Fibroblast of the aortic adventitia (primary cell): ENCODE results near the gene LONRF2. TPM values are rescaled to one million over a fixed set of nuclear protein-coding genes. Genes with fewer than 3 reads are reported as not detected.
"Not testable (repeated sequence)": the region's sequence is repeated elsewhere in the genome, so short reads cannot be mapped to it uniquely, and the experiment has no call there.

Experiments used
- DNase-seq: peaks from one replicate; pipeline ENCODE4 v3.0.0-alpha.2; 2010; ENCODE audit warnings: low read depth
- H3K4me3 ChIP-seq: 2 replicates; pipeline ENCODE4 v1.5.1; 2011; ENCODE audit warnings: low read depth, mild to moderate bottlenecking, control low read depth, low read length, moderate library complexity
- total RNA-seq: library from RNA; depleted of rRNA; stranded (reverse); fragments of >200 nt; gene quantifications from 2 replicates; pipeline ENCODE4 v1.2.3, GENCODE V29; 2012; ENCODE audit warnings: low replicate concordance
- TF ChIP-seq, protein P1 (sequence below): IDR thresholded peaks from 2 replicates; pipeline ENCODE4 v1.5.1; 2011; ENCODE audit warnings: mild to moderate bottlenecking, low read length, control low read depth, inconsistent platforms; ENCODE audit not compliant: insufficient read depth

The LONRF2 gene
- total RNA-seq, 1 donor, result 1.8 TPM

DNA sequence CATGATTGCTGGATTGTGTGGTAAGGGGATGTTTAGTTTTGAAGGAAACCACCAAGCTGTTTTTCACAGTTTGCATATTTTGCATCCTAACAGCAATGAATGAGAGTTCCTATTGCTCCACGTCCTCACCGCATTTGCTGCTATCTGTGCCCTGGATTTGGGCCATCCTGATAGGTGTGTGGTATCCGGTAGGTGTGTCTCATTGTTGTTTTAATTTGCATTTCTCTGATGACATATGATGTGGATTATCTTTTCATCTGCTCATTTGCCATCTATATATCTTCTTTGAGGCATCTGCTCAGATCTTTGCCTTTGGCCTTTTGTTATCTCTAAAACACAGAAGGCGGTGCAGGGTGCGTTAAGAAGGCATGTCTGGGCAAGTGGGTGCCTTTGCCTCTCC, 73.3 kb downstream of the LONRF2 start:
- TF ChIP-seq, protein P1, sequence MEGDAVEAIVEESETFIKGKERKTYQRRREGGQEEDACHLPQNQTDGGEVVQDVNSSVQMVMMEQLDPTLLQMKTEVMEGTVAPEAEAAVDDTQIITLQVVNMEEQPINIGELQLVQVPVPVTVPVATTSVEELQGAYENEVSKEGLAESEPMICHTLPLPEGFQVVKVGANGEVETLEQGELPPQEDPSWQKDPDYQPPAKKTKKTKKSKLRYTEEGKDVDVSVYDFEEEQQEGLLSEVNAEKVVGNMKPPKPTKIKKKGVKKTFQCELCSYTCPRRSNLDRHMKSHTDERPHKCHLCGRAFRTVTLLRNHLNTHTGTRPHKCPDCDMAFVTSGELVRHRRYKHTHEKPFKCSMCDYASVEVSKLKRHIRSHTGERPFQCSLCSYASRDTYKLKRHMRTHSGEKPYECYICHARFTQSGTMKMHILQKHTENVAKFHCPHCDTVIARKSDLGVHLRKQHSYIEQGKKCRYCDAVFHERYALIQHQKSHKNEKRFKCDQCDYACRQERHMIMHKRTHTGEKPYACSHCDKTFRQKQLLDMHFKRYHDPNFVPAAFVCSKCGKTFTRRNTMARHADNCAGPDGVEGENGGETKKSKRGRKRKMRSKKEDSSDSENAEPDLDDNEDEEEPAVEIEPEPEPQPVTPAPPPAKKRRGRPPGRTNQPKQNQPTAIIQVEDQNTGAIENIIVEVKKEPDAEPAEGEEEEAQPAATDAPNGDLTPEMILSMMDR, result no peak
- DNase-seq, result no peak
- H3K4me3 ChIP-seq, result no peak overlapping the region

DNA sequence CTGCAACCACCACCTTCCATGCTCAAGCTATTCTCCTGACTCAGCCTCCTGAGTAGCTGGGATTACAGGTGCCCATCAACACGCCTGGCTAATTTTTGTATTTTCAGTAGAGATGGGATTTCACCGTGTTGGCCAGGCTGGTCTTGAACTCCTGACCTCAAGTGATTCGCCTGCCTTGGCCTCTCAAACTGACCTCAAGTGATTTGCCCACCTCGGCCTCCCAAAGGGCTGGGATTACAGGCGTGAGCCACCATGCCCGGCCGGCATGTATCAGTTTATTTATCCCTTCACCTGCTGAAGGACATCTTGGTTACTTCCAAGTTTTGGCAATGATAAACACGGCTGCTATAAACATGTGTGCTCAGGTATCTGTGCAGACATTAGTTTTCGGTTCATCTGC, 73.7 kb downstream of the LONRF2 start:
- DNase-seq, H3K4me3 ChIP-seq: not testable (repeated sequence)

DNA sequence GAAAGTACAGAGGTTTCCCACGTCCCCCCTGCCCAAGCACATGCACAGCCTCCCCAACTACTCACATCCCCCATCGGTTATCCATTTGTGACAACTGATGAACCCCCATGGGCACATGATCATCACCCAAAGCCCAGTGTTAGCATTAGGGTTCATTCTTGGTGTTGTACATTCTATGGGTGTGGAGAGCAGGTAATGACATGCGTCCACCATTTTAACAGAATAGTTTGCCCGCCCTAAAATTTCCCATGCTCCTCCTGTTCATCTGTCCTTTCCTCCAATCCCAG, 74.3 kb downstream of the LONRF2 start:
- H3K4me3 ChIP-seq, result no peak overlapping the region
- DNase-seq, result no peak
- TF ChIP-seq, protein P1, result no peak

DNA sequence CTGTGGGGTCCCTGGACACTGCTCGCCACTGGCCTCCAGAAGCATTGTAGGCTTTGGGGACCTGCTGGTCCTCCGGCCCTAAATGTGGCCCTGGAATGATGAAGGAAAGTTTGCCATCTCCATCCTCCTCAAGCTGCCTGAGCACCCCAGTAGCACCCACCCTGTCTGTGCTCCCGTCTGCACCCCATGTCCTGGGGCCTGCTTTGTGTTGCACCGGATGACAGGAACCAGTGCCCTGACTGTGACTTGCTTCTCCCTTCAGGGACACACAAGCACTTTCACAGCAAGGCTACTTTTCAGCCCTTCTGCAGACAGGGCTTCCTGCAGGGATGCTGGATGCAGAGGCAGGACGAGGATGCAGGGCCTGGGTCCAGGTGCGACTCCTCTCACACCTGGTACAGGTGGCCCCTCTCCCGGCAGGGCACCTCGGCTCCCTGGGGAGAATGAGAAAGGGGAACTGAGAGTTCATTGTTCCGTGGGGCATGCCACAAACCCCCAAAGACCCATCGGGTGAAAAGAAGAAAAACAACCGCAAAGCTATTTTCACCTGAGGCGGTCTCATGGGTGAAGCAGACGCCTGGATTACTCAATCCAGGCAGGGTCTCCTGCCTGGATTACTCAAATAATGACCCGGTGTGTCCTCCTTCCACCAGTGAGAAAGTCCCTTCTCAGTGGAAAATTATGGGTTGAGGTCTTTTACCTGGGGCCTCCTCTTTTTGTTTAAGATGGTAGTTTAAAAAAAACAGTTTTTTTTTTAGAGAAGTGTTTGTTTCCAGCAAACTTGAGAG, 74.9 kb downstream of the LONRF2 start:
- no peak for DNase-seq
- TF ChIP-seq, protein P1, result no peak
- H3K4me3 ChIP-seq, result no peak overlapping the region

DNA sequence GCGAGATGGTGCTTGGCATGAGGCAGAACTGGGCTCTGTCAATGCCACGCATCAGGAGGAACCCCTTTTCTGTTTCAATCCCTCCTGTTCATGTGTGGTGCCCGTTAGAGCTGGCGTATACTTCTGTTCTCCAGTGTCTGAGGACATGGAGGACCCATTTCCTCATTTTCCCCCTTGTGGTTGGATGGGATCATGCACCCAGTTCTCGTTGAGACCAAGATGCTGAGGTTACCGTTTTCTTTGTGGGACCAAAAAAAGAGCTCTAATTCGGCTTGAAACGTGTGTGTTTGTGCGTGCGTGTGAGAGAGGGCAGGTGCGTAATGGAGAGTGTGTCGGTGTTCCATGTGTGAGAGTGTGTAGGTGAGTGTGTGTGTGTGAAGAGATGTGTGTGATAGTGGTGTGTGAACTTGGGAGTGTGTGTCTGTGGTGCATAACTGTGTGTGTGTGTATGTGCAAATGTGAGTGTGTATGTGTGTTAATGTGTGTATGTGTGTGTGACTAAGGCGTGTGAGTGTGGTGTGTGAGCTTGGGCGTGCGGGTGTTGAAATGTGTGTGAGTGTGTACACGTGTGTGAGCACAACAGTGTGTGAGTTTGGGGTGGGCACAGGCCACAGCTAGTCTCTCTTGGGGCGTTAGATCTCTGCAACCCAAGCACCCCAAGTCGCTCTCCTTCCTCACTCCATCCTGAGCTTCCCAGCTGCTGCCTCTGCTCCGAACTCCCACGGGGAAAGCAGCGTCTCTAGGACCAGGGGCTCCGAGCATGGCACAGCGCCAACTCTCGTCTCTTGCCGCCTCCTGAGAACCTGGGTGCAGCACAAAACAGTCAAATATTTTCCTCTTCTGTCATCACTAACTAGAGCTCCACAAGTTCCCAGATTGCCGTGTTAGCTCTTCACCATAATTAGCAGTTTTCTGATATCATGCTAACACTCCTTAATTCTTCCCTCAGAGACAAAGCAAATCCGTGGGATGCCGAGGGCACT, 75.8 kb downstream of the LONRF2 start:
- no peak overlapping the region for H3K4me3 ChIP-seq
- peak; percentile 9 for DNase-seq
- TF ChIP-seq, protein P1, result peak; percentile 41

DNA sequence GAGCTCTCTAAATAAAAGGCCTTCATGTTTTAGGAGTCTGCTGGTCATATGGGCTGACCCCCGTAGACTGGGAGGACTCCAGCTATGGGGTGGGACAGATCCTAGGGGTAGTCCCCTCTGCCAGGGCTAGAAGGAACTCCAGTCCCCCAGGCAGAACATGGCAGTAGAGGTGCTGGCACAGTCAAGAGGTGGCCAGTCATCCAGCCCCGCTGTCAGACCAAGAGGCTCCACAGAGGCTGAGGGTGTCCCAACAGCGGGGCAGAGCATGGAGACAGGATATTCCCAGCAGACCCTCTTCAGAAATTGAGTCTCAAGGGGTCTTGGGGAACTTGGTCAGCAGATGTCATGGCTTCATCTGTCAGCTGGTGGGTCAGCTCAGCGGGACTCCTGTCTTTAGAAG, 76.6 kb downstream of the LONRF2 start:
- H3K4me3 ChIP-seq, result no peak overlapping the region
- no peak for DNase-seq

More for the DNA sequence above, 76.6 kb downstream of the LONRF2 start:
- TF ChIP-seq, protein P1, result no peak
